ENCODE measurements around the gene NAXD.
"Not testable (repeated sequence)": the region's sequence is repeated elsewhere in the genome, so short reads cannot be mapped to it uniquely, and the experiment has no call there.

NAXD gene

DNA sequence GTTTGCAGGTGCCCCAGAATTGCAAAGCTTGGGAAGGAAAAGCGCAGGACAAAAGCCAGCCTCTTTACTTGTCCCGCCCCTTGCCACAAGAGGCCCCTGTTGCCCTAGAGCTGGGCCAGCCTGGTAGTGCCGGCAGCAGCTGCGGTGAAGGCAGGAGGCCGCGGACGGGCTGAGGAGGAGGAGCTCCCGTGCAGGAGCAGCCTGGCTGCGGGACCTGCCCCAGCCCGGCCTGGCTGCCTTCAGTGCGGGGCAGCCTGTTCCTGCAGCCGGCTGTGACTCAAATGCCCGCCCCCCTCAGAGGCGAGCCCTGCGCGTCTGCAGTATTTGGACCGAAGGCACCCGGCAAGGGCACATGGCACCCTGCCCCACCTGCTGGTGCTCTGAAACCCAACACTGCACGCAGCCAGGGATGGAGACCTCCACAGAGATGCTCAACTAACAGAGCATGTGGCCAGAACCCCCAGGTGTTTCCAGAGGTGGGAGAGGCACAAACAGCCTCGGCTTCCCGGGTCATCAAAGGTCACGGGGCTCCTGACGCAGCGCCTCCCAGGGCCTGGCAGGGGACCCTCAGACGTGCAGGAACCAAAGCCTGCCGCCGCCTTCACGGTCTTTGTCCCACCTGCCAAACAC lies 29.7 kb downstream of the NAXD start:
- DNase-seq (ENCODE audit: low read depth in 2 of 2) = peak in 1 of 2 donors; percentile 10

DNA sequence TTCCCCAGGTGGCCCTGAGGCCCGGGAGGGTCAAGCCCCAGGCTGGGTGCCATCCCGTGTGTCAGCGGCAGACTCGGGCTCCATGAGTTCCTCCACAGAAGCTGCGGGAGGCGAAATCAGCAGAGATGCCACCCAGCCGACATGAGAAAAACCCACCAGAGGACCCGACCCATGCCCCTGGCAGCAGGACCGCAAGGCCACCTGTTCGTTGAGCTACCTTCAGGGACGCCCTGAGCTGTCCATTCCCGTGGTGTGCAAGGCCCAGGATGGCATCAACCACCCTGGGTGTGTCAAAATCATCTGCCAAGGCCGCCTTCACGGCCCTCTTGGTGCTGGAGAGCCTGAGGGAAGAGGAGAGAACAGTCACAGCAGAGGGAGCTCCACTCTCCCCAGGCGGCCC lies 30.4 kb downstream of the NAXD start:
- DNase-seq (ENCODE audit: low read depth in 2 of 2) = no peak

DNA sequence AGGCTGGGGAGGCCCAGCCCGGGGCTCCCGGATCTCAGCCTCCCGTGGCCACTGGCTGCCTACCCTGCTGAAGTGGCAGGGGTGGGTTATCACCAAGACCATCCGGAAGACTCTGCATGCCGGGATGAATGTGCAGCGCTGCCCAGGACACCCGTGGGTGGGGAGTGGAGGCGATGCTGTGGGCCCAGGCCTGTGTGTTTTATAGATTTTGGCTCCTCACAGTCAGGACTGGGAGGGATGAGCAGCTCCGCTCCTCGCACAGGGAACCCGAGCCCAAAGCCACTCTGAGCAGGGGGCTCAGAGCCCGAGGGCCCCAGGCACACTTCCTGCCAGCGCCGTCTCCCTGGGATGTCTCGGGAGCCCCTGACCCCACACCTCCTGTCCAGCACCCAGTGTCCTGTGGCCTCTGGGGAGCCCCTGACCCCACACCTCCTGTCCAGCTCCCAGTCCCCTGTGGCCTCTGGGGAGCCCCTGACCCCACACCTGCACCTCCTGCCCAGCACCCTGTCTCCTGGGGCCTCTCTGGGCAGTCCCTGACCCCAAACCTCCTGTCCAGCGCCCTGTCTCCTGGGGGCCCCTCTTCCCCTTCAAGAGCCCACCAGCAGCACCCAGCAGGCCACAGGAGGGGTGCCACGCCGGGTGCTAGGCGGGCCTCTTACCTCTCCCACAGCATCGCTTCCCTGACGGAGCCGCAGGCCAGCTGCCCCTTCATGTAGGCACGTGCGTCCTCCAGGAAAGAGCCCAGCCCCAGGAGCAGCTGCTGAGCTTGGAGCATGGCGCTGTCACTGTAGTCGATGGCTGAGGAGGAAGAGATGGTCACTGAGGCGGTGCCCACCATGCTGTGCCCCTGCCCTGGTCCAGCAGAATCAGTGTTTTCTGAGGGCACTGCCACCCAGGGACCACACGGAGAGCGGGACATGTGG lies 31.4 kb downstream of the NAXD start:
- no peak for DNase-seq (ENCODE audit: low read depth in 2 of 2)

DNA sequence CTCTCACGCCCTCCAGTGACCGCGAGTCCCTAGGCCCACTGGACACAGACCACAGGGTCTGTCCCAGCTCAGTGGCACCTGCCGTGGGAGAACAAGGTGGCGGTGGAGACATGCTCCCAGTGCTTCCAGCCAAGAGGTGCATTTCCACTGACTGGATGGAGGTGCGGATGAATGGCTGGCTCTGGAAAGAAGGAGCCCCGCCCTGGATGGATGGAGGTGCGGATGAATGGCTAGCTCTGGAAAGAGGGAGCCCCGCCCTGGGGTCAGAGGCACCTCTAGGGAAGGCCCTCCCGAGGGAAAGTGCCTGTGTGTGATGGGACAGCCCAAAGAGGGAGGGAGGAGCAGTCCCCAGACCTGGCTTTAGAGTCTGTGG lies 32.0 kb downstream of the NAXD start:
- DNase-seq (ENCODE audit: low read depth in 2 of 2) = no peak

DNA sequence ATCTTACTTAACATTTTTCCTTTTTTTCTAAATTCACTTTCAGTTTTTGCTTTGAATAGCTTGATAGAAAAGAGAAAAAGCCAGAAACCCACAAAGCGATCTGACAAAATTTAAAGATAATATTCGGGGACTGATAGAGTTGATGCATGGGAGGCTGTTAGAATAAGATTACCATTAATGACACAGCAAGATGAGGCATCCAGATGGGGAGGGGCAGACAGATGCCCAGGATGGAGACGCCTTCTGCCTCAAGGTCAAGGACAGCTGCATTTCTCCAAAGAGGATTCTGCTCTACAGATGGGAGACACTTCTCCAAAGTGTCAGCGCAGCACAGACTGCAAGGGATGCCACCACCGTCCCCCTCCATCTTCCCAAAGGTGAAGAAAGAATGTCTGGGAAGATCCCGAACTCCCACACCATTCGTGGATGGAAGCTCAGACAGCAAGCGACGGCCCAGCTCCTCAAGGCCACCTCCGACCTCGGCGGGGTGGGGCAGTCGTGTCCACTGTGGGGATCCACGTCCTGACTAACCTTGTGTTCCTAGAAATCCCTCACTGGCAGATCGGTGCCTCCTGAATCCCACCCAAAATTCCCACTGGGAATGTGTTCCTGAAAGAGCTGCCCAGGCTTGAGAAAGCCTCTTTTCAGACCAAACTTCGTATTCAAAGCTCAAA lies 32.9 kb downstream of the NAXD start:
- no peak for DNase-seq (ENCODE audit: low read depth in 2 of 2)

DNA sequence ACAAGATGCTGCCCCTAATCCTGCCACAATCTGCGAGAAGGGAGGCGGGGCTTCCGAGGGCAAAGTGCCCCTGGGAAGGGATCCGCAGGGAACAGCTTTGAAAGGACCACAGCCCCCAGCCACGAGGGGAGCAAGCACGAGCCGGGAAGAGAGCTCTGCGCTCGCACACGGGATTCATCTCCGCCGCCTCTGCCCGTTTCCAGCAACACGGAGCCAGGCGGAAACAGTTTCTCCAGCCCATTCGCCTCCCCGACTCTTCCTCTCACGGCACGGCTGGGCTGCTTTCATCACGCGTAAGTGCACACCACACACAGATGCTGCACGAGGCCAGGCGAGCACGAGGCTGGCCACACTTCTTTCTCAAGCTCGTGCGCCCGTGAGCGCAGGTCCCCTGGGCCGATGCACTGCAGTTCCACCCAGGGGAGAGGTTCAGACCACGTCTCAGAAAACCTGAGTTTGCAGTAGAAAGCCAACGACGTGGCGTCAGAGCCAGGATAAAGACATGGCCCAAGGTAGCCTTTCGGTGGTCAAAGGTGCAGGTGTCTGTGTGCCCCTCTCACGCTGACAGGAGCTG lies 33.6 kb downstream of the NAXD start:
- no peak for DNase-seq (ENCODE audit: low read depth in 2 of 2)

DNA sequence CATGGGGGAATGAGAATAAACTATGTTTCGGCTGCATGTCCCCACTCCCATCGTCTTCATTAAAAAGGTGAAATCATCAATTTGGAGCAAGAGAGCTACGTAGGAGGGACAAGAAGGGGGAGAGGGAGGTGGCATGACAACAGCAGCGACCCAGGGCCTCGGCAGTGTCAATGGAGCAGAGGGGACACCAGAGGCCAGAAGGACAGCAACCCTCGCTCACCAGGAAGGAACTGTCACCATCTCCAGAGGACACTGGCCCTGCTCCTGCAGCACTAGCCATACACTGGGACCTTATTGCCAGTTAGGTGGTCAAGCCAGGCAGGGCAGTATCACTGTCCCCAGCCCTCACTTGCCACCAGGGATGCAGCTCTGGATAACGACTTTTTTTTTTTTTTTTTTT lies 34.2 kb downstream of the NAXD start:
- DNase-seq (ENCODE audit: low read depth in 2 of 2) = no peak

DNA sequence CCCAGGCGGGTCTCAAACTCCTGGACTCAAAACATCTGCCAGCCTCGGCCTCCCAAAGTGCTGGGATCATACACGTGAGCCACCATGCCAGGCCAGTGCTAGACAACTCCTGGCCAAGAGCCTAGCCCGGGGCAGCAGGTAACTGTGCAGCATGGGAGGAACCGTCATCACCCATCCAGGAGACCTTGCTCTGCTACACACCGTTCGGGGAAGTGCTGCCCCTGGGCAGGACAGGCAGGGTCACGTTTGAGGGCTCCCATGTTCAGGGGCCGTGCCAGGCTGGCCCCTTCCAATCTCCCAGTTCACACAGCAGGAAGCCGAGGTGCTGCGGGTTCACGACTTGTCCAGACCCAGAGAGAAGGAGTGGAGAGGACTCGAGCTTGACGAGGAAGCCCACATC lies 35.1 kb downstream of the NAXD start:
- DNase-seq (ENCODE audit: low read depth in 2 of 2) = no peak

DNA sequence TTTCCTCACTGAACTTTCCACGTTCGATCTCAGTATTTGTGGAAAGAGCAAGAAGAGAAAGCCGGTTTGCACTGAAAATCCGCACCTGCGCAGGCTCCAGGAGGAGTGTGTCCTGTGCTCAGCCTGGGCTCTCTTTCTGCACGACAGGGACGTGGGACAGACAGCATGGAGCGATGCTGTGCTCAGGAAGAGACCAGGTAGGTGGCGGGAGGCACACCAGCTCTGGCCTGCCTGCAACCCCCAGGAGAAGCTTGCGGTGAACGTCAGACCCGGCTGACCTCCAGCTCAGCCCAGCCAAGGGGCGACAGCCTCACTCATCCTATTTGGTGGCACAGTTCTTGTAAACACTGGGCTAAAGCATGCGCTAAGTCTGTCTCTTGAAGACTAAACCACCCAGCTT lies 35.9 kb downstream of the NAXD start:
- no peak for DNase-seq (ENCODE audit: low read depth in 2 of 2)

DNA sequence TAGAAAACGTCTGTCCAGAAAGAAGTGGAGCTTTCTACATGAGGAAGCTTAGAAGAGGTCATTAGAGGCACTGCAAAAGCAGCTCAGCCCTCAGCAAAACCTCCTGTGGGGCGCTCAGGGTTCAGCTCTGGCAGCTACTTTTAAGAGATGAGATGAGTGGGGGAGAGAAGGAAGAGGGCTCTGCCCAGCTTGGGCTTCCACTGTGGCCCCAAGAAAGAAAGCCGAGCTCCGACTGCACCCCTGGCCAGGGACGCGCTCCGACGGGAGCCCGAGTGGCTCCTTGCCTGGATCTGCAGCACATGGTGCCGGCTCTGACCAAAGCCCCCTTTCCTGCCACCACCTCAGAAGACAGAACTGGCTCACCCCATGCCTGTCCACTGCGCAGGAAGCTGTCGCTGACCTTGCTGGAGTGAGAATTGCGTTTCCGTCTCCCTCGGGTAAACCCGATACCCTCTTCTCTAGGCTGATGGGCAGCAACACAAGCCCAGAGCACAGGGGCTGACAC lies 36.4 kb downstream of the NAXD start:
- DNase-seq (ENCODE audit: low read depth in 2 of 2) = no peak

DNA sequence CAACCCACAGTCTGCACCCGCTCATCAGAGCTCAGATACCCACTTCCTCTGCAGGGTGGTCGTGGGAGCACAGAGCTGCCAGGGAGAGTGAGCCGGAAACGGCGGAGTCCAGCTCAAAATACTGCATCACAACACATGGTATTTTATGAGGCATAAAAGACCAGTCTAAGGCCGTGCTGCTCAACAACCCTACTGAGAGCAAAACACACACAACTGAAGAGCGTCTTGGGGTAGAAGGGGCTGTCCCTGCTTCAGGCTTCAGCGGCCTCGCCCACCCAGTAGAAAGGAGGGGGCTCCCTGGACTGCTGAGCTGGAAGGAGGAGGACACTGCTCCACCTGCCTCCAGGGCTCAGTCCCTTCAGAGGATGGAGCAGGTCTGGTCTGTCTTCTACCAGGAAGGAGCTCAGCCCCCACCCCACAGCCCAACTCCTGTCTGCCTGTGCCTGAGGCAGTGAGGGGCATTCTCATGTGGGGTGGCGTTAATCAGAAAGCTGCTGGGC lies 36.9 kb downstream of the NAXD start:
- no peak for DNase-seq (ENCODE audit: low read depth in 2 of 2)

DNA sequence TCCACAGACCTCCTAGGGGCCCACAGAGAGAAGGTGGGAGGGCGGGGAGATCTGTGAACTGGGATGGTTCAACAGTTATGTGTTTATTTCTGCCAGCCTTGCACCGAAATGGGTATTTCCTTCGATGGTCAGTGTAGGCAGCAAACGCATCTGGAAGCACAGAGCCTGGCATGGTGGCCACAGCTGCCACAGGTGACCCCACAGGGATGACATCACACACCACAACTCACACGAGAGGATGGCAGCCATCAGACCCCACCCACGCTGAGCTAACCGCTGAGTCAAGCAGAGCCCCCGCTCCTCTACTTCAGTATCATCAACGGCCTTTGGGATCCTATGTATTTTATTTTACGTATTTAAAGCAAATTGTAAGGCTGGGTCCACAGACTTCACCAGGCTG lies 37.4 kb downstream of the NAXD start:
- no peak for DNase-seq (ENCODE audit: low read depth in 2 of 2)

DNA sequence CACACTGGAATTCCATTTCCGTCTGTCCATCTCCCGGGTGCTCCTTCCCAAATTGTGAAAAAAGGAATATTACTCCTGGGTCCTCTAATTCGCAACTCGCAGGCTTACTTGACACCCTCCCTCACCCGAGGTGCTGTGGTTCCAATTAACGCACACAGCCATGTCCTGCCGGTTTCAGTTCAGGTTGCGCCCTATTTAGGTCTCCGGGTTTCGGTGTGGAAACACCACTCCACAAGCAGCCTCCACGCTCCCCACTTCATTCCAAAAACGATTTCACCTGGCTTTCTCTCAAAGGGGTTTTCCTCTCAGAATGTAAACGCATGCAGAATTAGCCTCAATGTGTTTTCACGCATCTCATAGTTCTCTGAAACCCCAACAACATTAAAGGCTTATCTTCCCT lies 37.9 kb downstream of the NAXD start:
- no peak for DNase-seq (ENCODE audit: low read depth in 2 of 2)

DNA sequence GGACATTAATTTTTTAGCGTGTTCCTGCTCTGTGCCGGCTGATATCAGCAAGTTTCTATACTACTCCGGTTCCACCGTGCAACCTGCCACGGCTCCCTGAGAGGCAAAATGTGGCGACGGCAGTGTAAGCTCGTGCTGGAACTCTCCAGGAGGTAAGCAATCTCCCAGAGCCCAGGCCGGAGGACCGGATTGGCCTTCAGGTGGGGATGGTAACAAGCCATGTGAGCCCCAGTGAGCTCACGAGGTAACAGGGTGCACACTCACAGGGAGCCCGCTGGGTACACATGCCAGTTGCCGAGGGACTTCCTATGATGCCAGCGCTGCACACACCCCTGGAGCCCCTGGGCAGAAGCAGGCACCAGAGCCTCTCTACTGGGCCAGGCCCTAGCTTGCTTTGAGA lies 38.5 kb downstream of the NAXD start:
- no peak for DNase-seq (ENCODE audit: low read depth in 2 of 2)

DNA sequence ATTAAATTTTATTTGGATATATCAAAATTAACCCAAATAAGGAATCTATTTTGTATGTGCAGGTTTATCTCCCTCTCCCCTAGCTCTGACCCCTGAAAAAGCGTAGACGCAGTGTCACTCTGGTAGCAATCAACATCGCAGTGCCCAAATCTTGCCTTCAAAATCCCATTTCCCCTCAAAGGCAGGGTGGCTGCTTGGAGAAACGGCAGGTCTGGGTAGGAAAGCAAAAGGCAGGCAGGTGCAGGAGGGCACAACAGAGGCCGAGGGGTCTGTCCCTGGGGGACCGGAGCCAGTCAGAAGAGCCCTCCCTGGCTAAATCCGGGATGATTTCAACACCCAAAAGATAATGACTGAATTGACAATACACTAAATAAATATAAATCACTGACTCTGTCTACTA lies 41.9 kb downstream of the NAXD start:
- no peak for DNase-seq (ENCODE audit: low read depth in 2 of 2)

DNA sequence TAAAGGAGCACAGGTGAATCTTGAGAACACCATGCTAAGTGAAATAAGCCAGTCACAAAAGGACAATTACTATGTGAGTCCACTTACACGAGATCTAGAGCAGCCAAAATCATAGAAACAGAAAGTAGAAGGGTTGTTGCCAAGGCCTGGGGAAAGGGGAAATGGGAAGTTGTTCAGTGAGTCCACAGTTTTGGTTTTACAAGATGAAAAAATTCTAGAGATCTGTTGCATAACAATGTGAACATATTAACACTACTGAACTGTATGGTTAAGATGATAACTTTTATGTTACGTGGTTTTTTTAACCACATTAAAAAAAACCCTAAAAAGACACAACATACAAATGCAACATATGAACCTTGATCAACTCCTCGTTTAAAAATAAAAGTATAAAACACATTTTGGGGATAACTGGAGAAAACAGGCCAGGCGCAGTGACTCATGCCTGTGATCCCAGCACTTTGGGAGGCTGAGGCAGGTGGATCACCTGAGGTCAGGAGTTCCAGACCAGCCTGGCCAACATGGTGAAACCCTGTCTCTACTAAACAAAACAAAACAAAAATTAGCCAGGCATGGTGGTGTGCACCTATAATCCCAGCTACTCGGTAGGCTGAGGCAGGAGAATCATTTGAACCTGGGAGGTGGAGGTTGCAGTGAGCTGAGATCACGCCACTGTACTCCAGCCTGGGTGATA lies 43.0 kb downstream of the NAXD start:
- not testable (repeated sequence) for DNase-seq (ENCODE audit: low read depth in 2 of 2)

DNA sequence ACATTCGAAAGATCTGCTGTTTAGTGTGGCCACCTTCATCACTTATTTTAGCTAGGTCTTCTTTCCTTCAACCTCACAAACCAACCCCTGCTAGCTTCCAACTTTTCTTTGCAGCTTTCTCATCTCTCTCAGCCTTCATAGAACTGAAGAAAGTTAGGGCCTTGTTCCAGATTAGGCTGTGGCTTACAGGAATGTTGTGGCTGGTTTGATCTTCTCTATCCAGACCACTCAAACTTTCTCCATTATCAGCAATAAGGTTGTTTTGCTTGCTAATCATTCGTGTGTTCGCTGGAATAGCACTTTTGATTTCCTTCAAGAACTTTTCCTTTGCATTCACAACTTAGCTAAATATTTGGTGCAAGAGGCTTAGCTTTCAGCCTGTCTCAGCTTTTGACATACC lies 45.9 kb downstream of the NAXD start:
- DNase-seq (ENCODE audit: low read depth in 2 of 2) = no peak

DNA sequence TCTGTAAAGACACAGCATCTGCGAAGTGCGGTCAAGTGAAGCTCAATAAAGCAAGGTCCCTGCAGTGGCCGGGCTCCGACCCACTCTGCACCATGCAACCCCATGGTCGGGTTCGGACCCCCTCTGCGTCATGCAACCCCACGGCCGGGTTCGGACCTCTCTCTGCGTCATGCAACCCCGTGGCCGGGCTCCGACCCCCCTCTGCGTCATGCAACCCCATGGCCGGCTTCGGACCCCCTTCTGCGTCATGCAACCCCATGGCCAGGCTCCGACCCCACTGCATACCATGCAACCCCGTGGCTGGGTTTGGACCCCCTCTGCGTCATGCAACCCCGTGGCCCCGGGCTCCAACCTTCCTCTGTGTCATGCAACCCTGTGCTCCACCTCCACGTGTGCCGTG lies 46.7 kb downstream of the NAXD start:
- no peak for DNase-seq (ENCODE audit: low read depth in 2 of 2)

DNA sequence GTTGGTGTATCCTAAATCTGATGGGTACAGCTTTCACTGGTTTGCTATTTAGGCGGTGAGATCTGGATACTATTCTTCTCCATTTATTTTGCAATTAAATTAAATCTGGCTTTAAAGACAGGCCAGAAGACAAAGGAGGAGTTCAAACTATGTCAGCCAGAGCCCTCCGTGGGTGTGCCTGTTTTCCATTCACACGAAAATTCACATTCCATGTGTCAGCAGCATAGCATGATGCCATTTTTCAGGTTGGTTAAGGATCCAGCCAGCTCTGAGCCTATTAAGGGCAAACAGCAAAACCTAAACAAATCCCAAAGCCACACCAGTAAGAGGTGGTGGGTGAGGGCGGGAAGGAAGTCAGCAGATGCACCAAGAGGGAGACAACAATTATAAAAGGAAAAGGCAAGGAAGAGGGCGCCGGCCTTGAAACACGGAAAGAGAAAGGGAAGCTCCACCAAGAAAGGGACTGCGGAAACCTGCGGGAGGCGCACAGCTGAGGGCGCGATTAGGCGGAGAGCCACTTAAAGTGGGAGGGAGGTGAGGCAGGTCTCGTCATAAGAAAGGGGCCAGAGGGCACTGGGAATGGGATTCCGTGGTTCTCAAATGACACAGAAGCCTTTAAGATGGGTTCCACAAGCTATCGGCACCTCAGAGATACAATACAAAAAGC lies 47.6 kb downstream of the NAXD start:
- DNase-seq (ENCODE audit: low read depth in 2 of 2) = no peak

DNA sequence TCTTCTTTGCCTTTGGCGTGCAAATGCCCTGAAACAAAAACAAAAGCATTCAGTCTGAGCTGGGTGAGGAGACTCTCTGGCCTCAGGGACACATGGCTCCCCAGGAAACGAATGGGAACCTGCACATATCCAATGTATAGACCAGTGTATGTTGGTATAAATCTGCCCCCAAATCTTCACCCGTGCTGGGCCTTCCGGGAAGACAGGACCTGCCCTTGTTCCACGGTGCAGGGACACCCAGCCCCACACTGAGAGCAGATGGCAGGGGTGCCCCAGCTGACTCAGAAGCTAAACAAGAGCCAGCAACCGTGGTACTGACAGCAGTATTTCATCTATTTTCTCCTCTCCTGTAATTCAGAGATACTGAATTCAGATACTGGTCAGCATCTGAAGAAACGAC lies 48.1 kb downstream of the NAXD start:
- DNase-seq (ENCODE audit: low read depth in 2 of 2) = no peak

DNA sequence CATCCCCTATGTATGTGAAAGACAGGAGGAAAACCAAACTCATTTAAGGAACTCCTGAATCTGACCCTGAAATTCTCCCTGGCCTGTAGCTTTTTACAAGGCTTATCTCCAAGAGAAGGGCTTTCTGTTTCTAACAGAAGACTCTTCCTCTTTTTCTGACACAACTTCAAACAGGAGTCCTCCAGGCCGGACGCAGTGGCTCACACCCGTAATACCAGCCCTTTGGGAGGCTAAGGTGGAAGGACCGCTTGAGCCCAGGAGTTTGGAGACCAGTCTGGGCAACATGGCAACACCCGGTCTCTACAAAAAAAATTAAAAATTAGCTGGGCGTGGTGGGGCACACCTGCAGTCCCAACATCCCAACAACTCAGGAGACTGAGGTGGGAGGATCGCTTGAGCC lies 48.7 kb downstream of the NAXD start:
- DNase-seq (ENCODE audit: low read depth in 2 of 2) = no peak

Measured in stimulated activated CD4-positive, alpha-beta T cell treated with anti-CD3 and anti-CD28 coated beads, Interleukin-1b, Interleukin-23, amount 100 ng/mL, for 1 hour (primary cell).